GM12878 (cell line): ENCODE measurements around the gene USP10. TPM values are rescaled to one million over a fixed set of nuclear protein-coding genes. Genes with fewer than 3 reads are reported as not detected.

Experiments
- ATAC-seq: fragments of 200-7000 bp; cut with Tn5 transposase; 3 replicates; pipeline ENCODE4 v1.9.1; 2020; ENCODE audit warnings: mild to moderate bottlenecking, moderate library complexity
- BruUV-seq: library from RNA; stranded (reverse); fragments of 400-500 nt; replicated peaks from 2 replicates; lab custom pipeline; 2021; lab: Mats Ljungman, UMichigan
- CTCF ChIA-PET: fragments of 300-600 bp; sonication (Branson Sonifier 250); formaldehyde crosslinking; extraction: SDS; loops from one replicate; lab custom pipeline; 2021; ENCODE audit warnings: inconsistent platforms; lab: Yijun Ruan, JAX
- POLR2A ChIA-PET: fragments of 350-600 bp; formaldehyde crosslinking; extraction: SDS; loops from one replicate; lab custom pipeline; 2021; ENCODE audit warnings: inconsistent platforms; lab: Charles Lee
- RAD21 ChIA-PET: fragments of 300-600 bp; sonication (Branson Sonifier 250); formaldehyde crosslinking; loops from one replicate; lab custom pipeline; 2023; ENCODE audit warnings: antibody characterized with exemption; ENCODE audit not compliant: unreplicated experiment; lab: Charles Lee
- SMC1A ChIA-PET: fragments of 300-600 bp; sonication (Branson Sonifier 250); formaldehyde crosslinking; loops from one replicate; lab custom pipeline; 2023; ENCODE audit not compliant: unreplicated experiment, uncharacterized antibody; lab: Charles Lee
- DNase-seq: peaks from one replicate; pipeline ENCODE4 v3.0.0-alpha.2; 2011; ENCODE audit warnings: low read depth, low spot score
- FAIRE-seq: peaks from 3 replicates; lab custom pipeline; 2011; peaks lifted over from hg19 to GRCh38; lab: Jason Lieb, UNC
- H2AFZ ChIP-seq: 2 replicates; pipeline ENCODE4 v1.6.0; 2011; ENCODE audit warnings: low read depth, low read length, control low read depth; ENCODE audit not compliant: control insufficient read depth
- H3K27ac ChIP-seq: 2 replicates; pipeline ENCODE4 v1.5.1; 2011; ENCODE audit warnings: control low read depth; ENCODE audit not compliant: control insufficient read depth, insufficient read depth
- H3K27me3 ChIP-seq, 2 experiments: replicated peaks in 1 of 2; 2 replicates each; pipeline versions ENCODE4 v1.6.0 to v1.6.1; 2011; ENCODE audit warnings: low read length in 1 of 2; ENCODE audit not compliant: control insufficient read depth in 2 of 2, insufficient read depth in 2 of 2
- H3K36me3 ChIP-seq, 2 experiments: 2 replicates each; pipeline ENCODE4 v1.5.1; 2011; ENCODE audit warnings: low read length in 1 of 2; ENCODE audit not compliant: control insufficient read depth in 2 of 2, insufficient read depth in 2 of 2
- H3K4me1 ChIP-seq: 2 replicates; pipeline ENCODE4 v1.6.1; 2011; ENCODE audit warnings: mild to moderate bottlenecking, low read length, moderate library complexity, mixed read lengths; ENCODE audit not compliant: control insufficient read depth, insufficient read depth
- H3K4me2 ChIP-seq: 2 replicates; pipeline ENCODE4 v1.6.0; 2011; ENCODE audit warnings: control low read depth; ENCODE audit not compliant: control insufficient read depth, insufficient read depth
- H3K4me3 ChIP-seq: fragments of 200-600 bp; sonication (generic); 2 replicates; pipeline ENCODE4 v1.5.1; 2016
- H3K79me2 ChIP-seq: 2 replicates; pipeline ENCODE4 v1.6.0; 2011; ENCODE audit warnings: low read length; ENCODE audit not compliant: control insufficient read depth, insufficient read depth
- H3K9ac ChIP-seq: 2 replicates; pipeline ENCODE4 v1.8.0; 2011; ENCODE audit warnings: low read length, control low read depth, mixed read lengths; ENCODE audit not compliant: control insufficient read depth, insufficient read depth
- H3K9me3 ChIP-seq: replicated peaks from 3 replicates; pipeline ENCODE4 v1.5.1; 2011; ENCODE audit warnings: mild to moderate bottlenecking, low read length; ENCODE audit not compliant: control insufficient read depth, insufficient read depth
- H4K20me1 ChIP-seq: 2 replicates; pipeline ENCODE4 v1.6.0; 2011; ENCODE audit not compliant: control insufficient read depth, insufficient read depth
- BHLHE40 ChIP-seq, 2 experiments: fragments of 450-650 bp in 1 of 2; IDR thresholded peaks; 2 replicates each; pipeline ENCODE4 v1.6.1; 2011 to 2017; ENCODE audit warnings: low read depth in 2 of 2, borderline replicate concordance in 1 of 2, improper control_type of control experiment in 1 of 2, low read length in 1 of 2, mild to moderate bottlenecking in 1 of 2
- E2F4 ChIP-seq: IDR thresholded peaks from 2 replicates; pipeline ENCODE4 v1.6.1; 2012; ENCODE audit warnings: low read depth, low read length, improper control_type of control experiment
- EED ChIP-seq: sonication (generic); IDR thresholded peaks from 2 replicates; pipeline ENCODE4 v1.6.1; 2016; ENCODE audit warnings: antibody characterized with exemption, low read depth
- EP300 ChIP-seq, 2 experiments: fragments of 150-350 bp in 1 of 2; IDR thresholded peaks; 2 replicates each; pipeline ENCODE4 v1.6.1; 2011 to 2012; ENCODE audit warnings: low read depth in 2 of 2, low read length in 2 of 2, borderline replicate concordance in 1 of 2, improper control_type of control experiment in 1 of 2, inconsistent platforms in 1 of 2; ENCODE audit not compliant: control insufficient read depth in 1 of 2
- NR2F1 ChIP-seq: fragments of 450-650 bp; conservative IDR thresholded peaks from 2 replicates; pipeline ENCODE4 v1.6.1; 2017; ENCODE audit warnings: mild to moderate bottlenecking
- ZBTB11 ChIP-seq: fragments of 450-650 bp; formaldehyde crosslinking; IDR thresholded peaks from 2 replicates; pipeline ENCODE4 v1.5.0; 2022; ENCODE audit warnings: mild to moderate bottlenecking, missing genetic modification characterization
- WGBS: methylation state at CpG from one replicate; pipeline ENCODE4 v1.1.6; 2016; ENCODE audit warnings: low lambda C conversion rate; ENCODE audit not compliant: insufficient replicate concordance, insufficient coverage; ENCODE audit errors: missing lambda C conversion rate; 5-methylcytosine and 5-hydroxymethylcytosine counted together
- in situ Hi-C: fragments of 300-500 bp; cut with MboI; formaldehyde crosslinking; loops from 9 replicates; pipeline ENCODE4 v1.14.3; 2018; ENCODE audit warnings: mixed read lengths
- intact Hi-C: fragments of 100-400 bp; cut with micrococcal nuclease; formaldehyde crosslinking; loops from one replicate; pipeline ENCODE4 v1.14.2; 2022; ENCODE audit not compliant: unreplicated experiment
- polyA plus RNA-seq, 11 experiments: library from polyadenylated mRNA; depleted of rRNA in 4 of 11; unstranded in 6 of 11; stranded (reverse) in 5 of 11; fragments of >200 nt; fragmentation: Nextera tagmentation in 4 of 11; fragmentation: Illumina TruSeq in 1 of 11; extraction: Ambion mirVana in 4 of 11; extraction: Trizol in 1 of 11; gene quantifications; 1 replicate in 1 of 11; 2 replicates in 10 of 11; pipeline versions ENCODE4 v1.2.1 to v1.2.3, GENCODE V29; 2011 to 2016; ENCODE audit warnings: inconsistent platforms in 2 of 11, missing spikeins in 2 of 11, low read depth in 1 of 11
- total RNA-seq, 4 experiments: library from RNA; depleted of rRNA in 3 of 4; stranded (reverse); fragments of >200 nt in 3 of 4; fragmentation: Illumina TruSeq in 1 of 4; extraction: Trizol in 1 of 4; gene quantifications; 2 replicates each; pipeline versions ENCODE4 v1.2.1 to v1.2.3, GENCODE V29; 2013 to 2021

The USP10 gene
- total and polyA plus RNA-seq, 10 of the 15 experiments (the other 5 are each of a cell fraction or from before 2014, with no cell fraction given), result 46.1 to 160 (median 105) TPM

GRCh38 chr16:84685210-84685609 is 14.6 kb upstream of the USP10 start:
- no peaks in the 10 kb centered on the region for H3K27me3 ChIP-seq
- no peak overlapping the region for H3K4me3 ChIP-seq
- RAD21 ChIA-PET, result no interaction called here
- H3K9ac ChIP-seq, result no peak overlapping the region
- no peak for DNase-seq
- FAIRE-seq, result no peak
- no peak for TF ChIP-seq EED
- TF ChIP-seq E2F4, result no peak
- TF ChIP-seq ZBTB11 (CRISPR knock-in tag), result no peak
- no peak for TF ChIP-seq NR2F1
- TF ChIP-seq BHLHE40 (IDR thresholded peaks at IDR 0.05; ENCODE audit: borderline replicate concordance in 1 of 2, low read depth in 2 of 2, low read length in 1 of 2), result no peak
- TF ChIP-seq EP300 (IDR thresholded peaks at IDR 0.05; ENCODE audit: borderline replicate concordance in 1 of 2, control insufficient read depth in 1 of 2, low read depth in 2 of 2, low read length in 2 of 2), result no peak
- no peak overlapping the region for H2AFZ ChIP-seq
- 73% methylated on average over 8 of the region's 8 CpGs for WGBS
- no peaks in the 10 kb centered on the region for H3K79me2 ChIP-seq
- SMC1A ChIA-PET, result interaction anchor here (0.7 to 2.5 kb wide), 5 partner anchors 39 to 55 kb away, joined by 3 to 6 read pairs (median 3); no protein-coding TSS in a partner anchor
- BruUV-seq, result no TSS peak
- H3K27ac ChIP-seq, result no peak overlapping the region
- no peaks in the 10 kb centered on the region for H4K20me1 ChIP-seq
- ATAC-seq, result peak; percentile 29; the same call in 2 of the 3 replicates
- peaks cover 10% of the 10 kb centered on the region for H3K4me1 ChIP-seq
- no peaks in the 10 kb centered on the region for H3K36me3 ChIP-seq
- CTCF ChIA-PET, result interaction anchor here (0.8 to 1.6 kb wide), 9 partner anchors 10 to 55 kb away, joined by 3 to 9 read pairs (median 3); no protein-coding TSS in a partner anchor
- in situ Hi-C loops, result no loop called here
- intact Hi-C loops, result no loop called here
- H3K4me2 ChIP-seq, result no peak overlapping the region
- POLR2A ChIA-PET, result interaction anchor here (0.6 kb wide), 1 partner anchor 46 kb away, joined by 6 read pairs; no protein-coding TSS in a partner anchor
- H3K9me3 ChIP-seq, result no peaks in the 10 kb centered on the region; the same call in 2 of the 3 replicates
